Kidney epithelial cell (primary cell): ENCODE results near the gene IFT43. TPM values are rescaled to one million over a fixed set of nuclear protein-coding genes. Genes with fewer than 3 reads are reported as not detected.

Source experiments
- DNase-seq: peaks from one replicate; pipeline ENCODE4 v3.0.0-alpha.2; 2010; ENCODE audit warnings: low read depth
- H3K27me3 ChIP-seq: 2 replicates; pipeline ENCODE4 v1.6.0; 2011; ENCODE audit warnings: low read length; ENCODE audit not compliant: control insufficient read depth, insufficient read depth
- H3K36me3 ChIP-seq: 2 replicates; pipeline ENCODE4 v1.5.1; 2011; ENCODE audit warnings: low read length; ENCODE audit not compliant: control insufficient read depth, insufficient read depth
- H3K4me3 ChIP-seq: 2 replicates; pipeline ENCODE4 v1.5.1; 2011; ENCODE audit warnings: low read depth, mild to moderate bottlenecking, control low read depth, low read length
- CTCF ChIP-seq: IDR thresholded peaks from 2 replicates; pipeline ENCODE4 v1.5.1; 2011; ENCODE audit warnings: mild to moderate bottlenecking, moderate library complexity, low read length, control low read depth, inconsistent platforms; ENCODE audit not compliant: insufficient read depth, poor library complexity, severe bottlenecking
- total RNA-seq: library from RNA; depleted of rRNA; stranded (reverse); fragments of >200 nt; gene quantifications from 2 replicates; pipeline ENCODE4 v1.2.3, GENCODE V29; 2015

IFT43 gene
- total RNA-seq, 1 donor from 2014 or later = 48.9 TPM

GRCh38 chr14:76040704-76041103, 55.1 kb downstream of the IFT43 start:
- H3K4me3 ChIP-seq = no peak overlapping the region
- no peaks in the 10 kb centered on the region for H3K36me3 ChIP-seq
- no peak for TF ChIP-seq CTCF
- no peaks in the 10 kb centered on the region for H3K27me3 ChIP-seq
- no peak for DNase-seq

- DNase-seq = no peak
- Histone ChIP-seq H3K36me3 (no peaks in the 10 kb centered on the region), H3K4me3 (no peak overlapping the region), H3K27me3 (no peaks in the 10 kb centered on the region)
- TF ChIP-seq CTCF = no peak
These were observed 60.2 kb downstream of the IFT43 start for GRCh38 chr14:76045773-76046172.

GRCh38 chr14:76050250-76050649, 64.7 kb downstream of the IFT43 start:
- H3K4me3 ChIP-seq = no peak overlapping the region
- H3K27me3 ChIP-seq = no peaks in the 10 kb centered on the region
- DNase-seq = no peak
- no peaks in the 10 kb centered on the region for H3K36me3 ChIP-seq
- no peak for TF ChIP-seq CTCF

GRCh38 chr14:76050797-76051392, 65.3 kb downstream of the IFT43 start:
- H3K27me3 ChIP-seq = no peaks in the 10 kb centered on the region
- no peak overlapping the region for H3K4me3 ChIP-seq
- H3K36me3 ChIP-seq = no peaks in the 10 kb centered on the region
- peak; percentile 4 for DNase-seq
- peak; percentile 64 for TF ChIP-seq CTCF

- DNase-seq = no peak
- no peak for TF ChIP-seq CTCF
- no peaks in the 10 kb centered on the region for H3K36me3 ChIP-seq
- H3K4me3 ChIP-seq = no peak overlapping the region
- no peaks in the 10 kb centered on the region for H3K27me3 ChIP-seq
These were observed 66.3 kb downstream of the IFT43 start for GRCh38 chr14:76051717-76052465.
